Tibial nerve (tissue), 4 donors: ENCODE results near the gene RBMS3. TPM values are rescaled to one million over a fixed set of nuclear protein-coding genes. Genes with fewer than 3 reads are reported as not detected.
A peak's percentile ranks its signal among the peaks of the same experiment; 100 is the strongest.

Experiments used
- DNase-seq, 2 donors: peaks; one replicate each; pipeline ENCODE4 v3.0.0-alpha.2; 2019; ENCODE audit warnings: low spot score in 2 of 2
- H3K27ac ChIP-seq, 4 donors: fragments of 200-600 bp; sonication (generic) in 3 of 4; one replicate each; pipeline ENCODE4 v1.5.1; 2017 to 2019; ENCODE audit warnings: mild to moderate bottlenecking in 1 of 4
- H3K27me3 ChIP-seq, 2 donors: fragments of 200-600 bp; sonication (generic) in 1 of 2; one replicate each; pipeline versions ENCODE4 v1.5.1 to v1.6.0; 2017 to 2019
- H3K36me3 ChIP-seq, 3 donors: fragments of 200-600 bp; sonication (generic); one replicate each; pipeline ENCODE4 v1.5.1; 2018 to 2019
- H3K4me1 ChIP-seq, 4 donors: fragments of 200-600 bp; sonication (generic) in 3 of 4; one replicate each; pipeline ENCODE4 v1.5.1; 2017 to 2019
- H3K4me3 ChIP-seq, 4 donors: fragments of 200-600 bp; sonication (generic) in 3 of 4; one replicate each; pipeline ENCODE4 v1.5.1; 2017 to 2019; ENCODE audit warnings: mild to moderate bottlenecking in 1 of 4, moderate library complexity in 1 of 4
- H3K9me3 ChIP-seq, 4 donors: fragments of 200-600 bp; sonication (generic) in 3 of 4; one replicate each; pipeline ENCODE4 v1.5.1; 2017 to 2019
- CTCF ChIP-seq, 5 experiments: fragments of 200-600 bp in 3 of 5; fragments of 450-650 bp in 2 of 5; sonication (generic) in 3 of 5; IDR thresholded peaks; one replicate each; pipeline ENCODE4 v1.5.1; 2016 to 2019; ENCODE audit warnings: antibody characterized with exemption in 5 of 5, mild to moderate bottlenecking in 3 of 5, moderate library complexity in 2 of 5
- EP300 ChIP-seq, 2 donors: sonication (generic); formaldehyde crosslinking; IDR thresholded peaks; one replicate each; pipeline ENCODE4 v1.6.1; 2017; ENCODE audit warnings: antibody characterized with exemption in 2 of 2, mild to moderate bottlenecking in 1 of 2
- POLR2A ChIP-seq, 2 donors: fragments of 450-650 bp; IDR thresholded peaks; one replicate each; pipeline ENCODE4 v1.6.1; 2017; ENCODE audit warnings: antibody characterized with exemption in 2 of 2, mild to moderate bottlenecking in 2 of 2, moderate library complexity in 2 of 2
- WGBS, 2 donors: methylation state at CpG; one replicate each; pipeline ENCODE4 v1.1.5; 2018; 5-methylcytosine and 5-hydroxymethylcytosine counted together
- total RNA-seq, 4 donors: library from RNA; depleted of rRNA; stranded (reverse); fragments of >200 nt; gene quantifications; one replicate each; pipeline ENCODE4 v1.1.0, GENCODE V29; 2016

Gene RBMS3
- total RNA-seq, 4 donors from 2014 or later = 157 to 175 (median 161) TPM

DNA sequence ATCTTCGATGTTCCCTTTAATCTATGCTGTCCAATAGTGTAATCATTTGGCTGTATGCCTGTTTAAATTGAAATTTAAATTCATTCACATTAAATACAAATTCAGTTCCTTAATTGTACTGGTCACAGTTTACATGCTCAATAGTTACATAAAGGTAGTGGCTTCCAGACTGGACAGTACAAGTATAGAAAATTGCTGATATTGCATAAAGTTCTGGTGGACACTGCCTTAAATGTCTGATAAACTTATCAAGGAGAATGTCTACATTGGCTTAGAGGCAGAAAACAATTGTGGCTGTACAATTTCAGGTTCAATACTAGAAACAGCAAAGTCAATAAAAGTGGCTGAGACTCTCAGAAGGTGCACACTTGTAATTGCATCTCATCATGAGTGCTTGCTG, 365.2 kb downstream of the RBMS3 start:
- peaks cover 0 to 80% (median 24%) of the 10 kb centered on the region in 4 donors for H3K4me1 ChIP-seq
- no peak for DNase-seq
- no peaks in the 10 kb centered on the region for H3K36me3 ChIP-seq
- TF ChIP-seq POLR2A (IDR thresholded peaks at IDR 0.05) = no peak
- H3K27me3 ChIP-seq = no peaks in the 10 kb centered on the region
- 72 to 73% methylated on average over 1 of the region's 1 CpG for WGBS, 2 donors
- H3K27ac ChIP-seq = peak overlapping the region in 1 of 4 donors; percentile 64
- no peak overlapping the region for H3K4me3 ChIP-seq
- no peaks in the 10 kb centered on the region for H3K9me3 ChIP-seq

GRCh38 chr3:29649815-29650547, 369.1 kb downstream of the RBMS3 start:
- peaks cover 0 to 46% (median 8%) of the 10 kb centered on the region in 4 donors for H3K4me1 ChIP-seq
- no peak for TF ChIP-seq POLR2A (IDR thresholded peaks at IDR 0.05)
- TF ChIP-seq EP300 (IDR thresholded peaks at IDR 0.05) = no peak
- no peak for TF ChIP-seq CTCF (IDR thresholded peaks at IDR 0.05)
- H3K27me3 ChIP-seq = no peaks in the 10 kb centered on the region
- peak in 1 of 2 donors; percentile 40 for DNase-seq
- no peaks in the 10 kb centered on the region for H3K9me3 ChIP-seq
- no peak overlapping the region for H3K4me3 ChIP-seq
- WGBS, 2 donors = 67 to 73% methylated on average over 6 of the region's 6 CpGs
- H3K36me3 ChIP-seq = no peaks in the 10 kb centered on the region
- no peak overlapping the region for H3K27ac ChIP-seq

DNA sequence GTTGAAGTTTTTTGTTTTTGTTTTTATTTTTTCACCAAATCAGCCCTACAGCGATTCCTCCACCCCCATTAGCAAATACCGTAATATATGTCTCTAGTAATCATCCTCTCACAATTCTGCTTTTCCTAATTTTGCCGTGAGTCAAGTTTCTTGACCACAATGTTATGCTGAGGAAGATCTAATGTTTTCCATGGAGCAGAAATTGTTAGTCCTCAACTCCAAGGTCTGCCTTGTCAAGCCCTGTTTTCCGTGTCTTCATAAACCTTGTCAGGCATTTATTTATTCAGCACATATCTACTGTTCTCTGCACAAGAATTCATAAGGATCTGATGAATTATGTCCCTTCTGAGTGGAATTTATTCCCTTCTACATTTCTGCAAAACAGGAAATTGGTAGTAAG, 372.8 kb downstream of the RBMS3 start:
- H3K4me1 ChIP-seq = peaks cover 0 to 23% (median 2%) of the 10 kb centered on the region in 4 donors
- no peaks in the 10 kb centered on the region for H3K9me3 ChIP-seq
- H3K27me3 ChIP-seq = no peaks in the 10 kb centered on the region
- no peak overlapping the region for H3K4me3 ChIP-seq
- TF ChIP-seq EP300 (IDR thresholded peaks at IDR 0.05) (no peak), POLR2A (IDR thresholded peaks at IDR 0.05) (no peak), CTCF (IDR thresholded peaks at IDR 0.05) (no peak)
- no peaks in the 10 kb centered on the region for H3K36me3 ChIP-seq
- WGBS, 2 donors = 93 to 95% methylated on average over 4 of the region's 4 CpGs
- DNase-seq = no peak
- no peak overlapping the region for H3K27ac ChIP-seq

DNA sequence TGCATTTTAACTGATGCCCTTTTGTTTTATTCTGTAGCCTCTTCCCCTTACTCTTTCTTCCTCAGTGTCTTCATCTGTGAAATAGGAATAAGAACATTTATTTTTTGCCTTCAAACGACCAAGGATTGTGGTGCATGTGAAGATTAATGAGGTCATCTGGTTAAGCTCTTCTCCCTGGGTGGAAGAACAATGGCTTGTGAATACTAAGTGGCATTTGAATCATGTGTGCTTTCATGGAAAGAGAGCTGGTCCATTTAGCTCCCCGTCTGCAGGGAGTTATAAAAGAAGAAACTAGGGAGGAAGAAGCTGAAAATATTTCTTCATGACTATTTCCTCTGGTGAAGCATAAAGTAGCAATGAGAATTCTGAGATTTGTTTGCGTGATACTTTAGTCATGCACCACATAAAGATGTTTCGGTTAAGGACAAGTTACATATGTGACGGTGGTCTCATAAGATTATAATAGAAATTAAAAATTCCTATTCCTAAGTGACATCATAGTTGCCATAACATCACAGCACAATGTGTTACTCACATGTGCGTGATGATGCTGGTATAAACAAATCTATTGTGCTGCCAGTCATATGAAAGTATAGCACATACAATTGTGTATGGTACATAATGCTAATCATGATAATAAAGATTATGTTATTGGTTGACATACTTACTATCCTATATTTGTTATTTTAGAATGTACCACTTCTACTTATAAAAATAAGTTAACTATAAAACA, 374.3 kb downstream of the RBMS3 start:
- H3K4me3 ChIP-seq = no peak overlapping the region
- 61 to 62% methylated on average over 6 of the region's 6 CpGs for WGBS, 2 donors
- H3K36me3 ChIP-seq = no peaks in the 10 kb centered on the region
- TF ChIP-seq POLR2A (IDR thresholded peaks at IDR 0.05) (no peak), EP300 (IDR thresholded peaks at IDR 0.05) (no peak)
- no peak overlapping the region for H3K27ac ChIP-seq
- peaks cover 0 to 15% (median 2%) of the 10 kb centered on the region in 4 donors for H3K4me1 ChIP-seq
- no peak for DNase-seq
- no peaks in the 10 kb centered on the region for H3K9me3 ChIP-seq
- H3K27me3 ChIP-seq = no peaks in the 10 kb centered on the region

DNA sequence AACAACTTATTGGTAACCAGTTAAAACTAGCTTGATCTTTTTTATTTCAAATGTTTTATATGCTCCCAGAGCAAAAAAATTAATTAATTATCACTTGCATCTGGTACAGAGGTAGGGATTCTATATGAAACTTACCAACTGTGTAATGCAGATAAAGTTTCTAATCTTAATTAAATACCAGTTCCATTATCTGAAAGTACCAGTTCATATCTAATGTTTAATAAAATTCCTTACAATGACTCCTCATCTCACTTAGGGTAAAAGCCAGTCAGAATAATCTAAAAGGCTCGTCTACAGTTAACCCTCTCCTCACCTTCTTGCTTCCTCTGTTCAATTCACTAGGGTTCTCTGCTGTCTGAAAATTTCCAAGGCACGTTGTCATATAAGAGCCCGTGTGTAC, 384.8 kb downstream of the RBMS3 start:
- Histone ChIP-seq H3K27me3 (no peaks in the 10 kb centered on the region), H3K36me3 (peaks cover 0 to 5% (median 0%) of the 10 kb centered on the region in 3 donors), H3K9me3 (no peaks in the 10 kb centered on the region), H3K27ac (no peak overlapping the region), H3K4me3 (no peak overlapping the region), H3K4me1 (no peaks in the 10 kb centered on the region)
- TF ChIP-seq EP300 (IDR thresholded peaks at IDR 0.05) (no peak), POLR2A (IDR thresholded peaks at IDR 0.05) (no peak), CTCF (IDR thresholded peaks at IDR 0.05) (no peak)
- WGBS, 2 donors = 69 to 75% methylated on average over 3 of the region's 3 CpGs
- no peak for DNase-seq

- 92 to 98% methylated on average over 2 of the region's 2 CpGs for WGBS, 2 donors
- Histone ChIP-seq H3K36me3 (peaks cover 0 to 7% (median 0%) of the 10 kb centered on the region in 3 donors), H3K27me3 (no peaks in the 10 kb centered on the region), H3K4me3 (no peak overlapping the region), H3K27ac (no peak overlapping the region), H3K9me3 (no peaks in the 10 kb centered on the region), H3K4me1 (no peaks in the 10 kb centered on the region)
- TF ChIP-seq CTCF (IDR thresholded peaks at IDR 0.05) = no peak
- TF ChIP-seq POLR2A (IDR thresholded peaks at IDR 0.05) = no peak
- no peak for TF ChIP-seq EP300 (IDR thresholded peaks at IDR 0.05)
- DNase-seq = no peak
Measured at GRCh38 chr3:29668233-29668632, 387.4 kb downstream of the RBMS3 start.
